ENCODE results near the gene ADGRL2. TPM values are rescaled to one million over a fixed set of nuclear protein-coding genes. Genes with fewer than 3 reads are reported as not detected.

The ADGRL2 gene
- total RNA-seq, 1 experiment from 2014 or later, result 25.3 TPM

DNA sequence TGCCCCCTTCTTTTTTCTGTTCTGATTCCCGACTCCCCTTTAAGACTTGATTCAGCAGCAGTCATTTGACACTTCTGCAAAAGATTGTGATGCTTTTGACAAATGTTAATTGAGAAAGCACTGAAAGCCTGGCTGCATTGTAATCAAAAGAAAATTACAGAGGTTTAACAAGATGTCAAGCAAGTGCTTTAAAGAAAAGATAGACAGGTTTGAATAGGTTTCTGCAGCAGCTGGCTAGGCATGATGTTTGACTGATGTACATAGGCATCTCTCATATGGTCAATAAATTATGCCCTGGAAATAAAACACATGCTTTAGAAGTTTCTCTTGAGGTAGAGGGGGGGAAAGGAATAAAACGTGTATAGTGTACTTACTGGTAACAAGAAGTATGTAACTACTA is 147.8 kb downstream of the ADGRL2 start:
- no peaks in the 10 kb centered on the region for H4K20me1 ChIP-seq (ENCODE audit: insufficient read depth)
- H3K4me2 ChIP-seq, result no peak overlapping the region
- no peak for DNase-seq
- no peaks in the 10 kb centered on the region for H3K9me3 ChIP-seq (ENCODE audit: insufficient read depth, low read depth)
- H3F3A ChIP-seq (ENCODE audit: insufficient read depth, low read depth), result no peaks in the 10 kb centered on the region
- no peak overlapping the region for H3K4me3 ChIP-seq
- H3K27me3 ChIP-seq (ENCODE audit: insufficient read depth, low read depth), result no peaks in the 10 kb centered on the region
- H3K36me3 ChIP-seq (ENCODE audit: low read depth), result no peaks in the 10 kb centered on the region; the same call in 1 of the 2 replicates
- TF ChIP-seq EZH2 (IDR thresholded peaks at IDR 0.05; ENCODE audit: low read depth), result no peak
- no peak for TF ChIP-seq CTCF (conservative IDR thresholded peaks at IDR 0.05)
- no peak overlapping the region for H2AFZ ChIP-seq
- H3K4me1 ChIP-seq (replicated peaks; ENCODE audit: insufficient read depth), result no peaks in the 10 kb centered on the region
- intact Hi-C loops (cut with micrococcal nuclease; ENCODE audit: unreplicated experiment), result no loop called here
- no peaks in the 10 kb centered on the region for H3K9me2 ChIP-seq (ENCODE audit: insufficient read depth)
- ChIA-PET POLR2A (ENCODE audit: unreplicated experiment) (no interaction called here), CTCF (no interaction called here)
- no peaks in the 10 kb centered on the region for H3K79me2 ChIP-seq (ENCODE audit: low read depth)
- H3K27ac ChIP-seq, result no peak overlapping the region
- no TSS peak for BruUV-seq (replicated peaks)

DNA sequence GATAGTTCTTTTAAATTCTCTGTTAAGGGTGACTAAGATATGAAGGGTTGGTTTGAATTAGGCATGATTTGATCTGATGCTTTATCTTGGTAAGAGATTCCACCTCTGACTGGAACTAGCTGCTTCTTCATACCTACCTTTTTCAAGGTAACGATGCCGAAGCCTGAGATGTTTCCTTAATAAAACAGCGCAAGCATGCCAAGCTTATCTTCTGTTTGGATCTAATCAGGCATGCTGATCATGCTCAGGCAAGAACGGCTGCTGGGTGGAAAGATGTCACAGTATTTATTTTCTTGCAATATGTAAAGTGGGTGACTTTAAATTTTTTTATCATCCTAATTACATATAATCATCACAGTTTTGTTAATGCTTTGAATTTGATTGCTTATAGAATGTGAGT is 148.7 kb downstream of the ADGRL2 start:
- DNase-seq, result no peak
- H3K27me3 ChIP-seq (ENCODE audit: insufficient read depth, low read depth), result no peaks in the 10 kb centered on the region
- no peaks in the 10 kb centered on the region for H3K9me3 ChIP-seq (ENCODE audit: insufficient read depth, low read depth)
- no peaks in the 10 kb centered on the region for H3K4me1 ChIP-seq (replicated peaks; ENCODE audit: insufficient read depth)
- H3K79me2 ChIP-seq (ENCODE audit: low read depth), result no peaks in the 10 kb centered on the region
- intact Hi-C loops (cut with micrococcal nuclease; ENCODE audit: unreplicated experiment), result no loop called here
- no peaks in the 10 kb centered on the region for H3F3A ChIP-seq (ENCODE audit: insufficient read depth, low read depth)
- no peaks in the 10 kb centered on the region; the same call in 1 of the 2 replicates for H3K36me3 ChIP-seq (ENCODE audit: low read depth)
- TF ChIP-seq EZH2 (IDR thresholded peaks at IDR 0.05; ENCODE audit: low read depth), result no peak
- TF ChIP-seq CTCF (conservative IDR thresholded peaks at IDR 0.05), result no peak
- H3K4me3 ChIP-seq, result no peak overlapping the region
- POLR2A ChIA-PET (ENCODE audit: unreplicated experiment), result no interaction called here
- CTCF ChIA-PET, result no interaction called here
- BruUV-seq (replicated peaks), result no TSS peak
- no peak overlapping the region for H2AFZ ChIP-seq
- no peaks in the 10 kb centered on the region for H3K9me2 ChIP-seq (ENCODE audit: insufficient read depth)
- H4K20me1 ChIP-seq (ENCODE audit: insufficient read depth), result no peaks in the 10 kb centered on the region
- H3K27ac ChIP-seq, result no peak overlapping the region
- no peak overlapping the region for H3K4me2 ChIP-seq

- Histone ChIP-seq H3K79me2 (ENCODE audit: low read depth) (no peaks in the 10 kb centered on the region), H3K4me1 (replicated peaks; ENCODE audit: insufficient read depth) (no peaks in the 10 kb centered on the region), H2AFZ (no peak overlapping the region), H3K4me3 (no peak overlapping the region), H3F3A (ENCODE audit: insufficient read depth, low read depth) (no peaks in the 10 kb centered on the region), H3K36me3 (ENCODE audit: low read depth) (no peaks in the 10 kb centered on the region; the same call in 1 of the 2 replicates), H3K27ac (no peak overlapping the region), H3K9me3 (ENCODE audit: insufficient read depth, low read depth) (no peaks in the 10 kb centered on the region), H3K27me3 (ENCODE audit: insufficient read depth, low read depth) (no peaks in the 10 kb centered on the region), H3K9me2 (ENCODE audit: insufficient read depth) (no peaks in the 10 kb centered on the region), H3K4me2 (no peak overlapping the region), H4K20me1 (ENCODE audit: insufficient read depth) (no peaks in the 10 kb centered on the region)
- ChIA-PET CTCF (no interaction called here), POLR2A (ENCODE audit: unreplicated experiment) (no interaction called here)
- TF ChIP-seq EZH2 (IDR thresholded peaks at IDR 0.05; ENCODE audit: low read depth) (no peak), CTCF (conservative IDR thresholded peaks at IDR 0.05) (no peak)
- DNase-seq, result no peak
- intact Hi-C loops (cut with micrococcal nuclease; ENCODE audit: unreplicated experiment), result no loop called here
- BruUV-seq (replicated peaks), result no TSS peak
Measured at GRCh38 chr1:81950037-81950436, 149.3 kb downstream of the ADGRL2 start.
